SKM-1 treated with dmso at 0.1 percent for 144 hours (cell line): Measurements from ENCODE around the gene DPP6.

ENCODE experiments used
- DNase-seq: peaks from one replicate; lab custom pipeline; 2025; ENCODE audit not compliant: unreplicated experiment; lab: John Stamatoyannopoulos, UW

The DPP6 gene

GRCh38 chr7:154867068-154867467 is 814.9 kb downstream of the DPP6 start:
- DNase-seq, result no peak

GRCh38 chr7:154868921-154869320 is 816.7 kb downstream of the DPP6 start:
- DNase-seq, result no peak

GRCh38 chr7:154869436-154869835 is 817.2 kb downstream of the DPP6 start:
- DNase-seq, result no peak

GRCh38 chr7:154871507-154871906 is 819.3 kb downstream of the DPP6 start:
- no peak for DNase-seq

DNA sequence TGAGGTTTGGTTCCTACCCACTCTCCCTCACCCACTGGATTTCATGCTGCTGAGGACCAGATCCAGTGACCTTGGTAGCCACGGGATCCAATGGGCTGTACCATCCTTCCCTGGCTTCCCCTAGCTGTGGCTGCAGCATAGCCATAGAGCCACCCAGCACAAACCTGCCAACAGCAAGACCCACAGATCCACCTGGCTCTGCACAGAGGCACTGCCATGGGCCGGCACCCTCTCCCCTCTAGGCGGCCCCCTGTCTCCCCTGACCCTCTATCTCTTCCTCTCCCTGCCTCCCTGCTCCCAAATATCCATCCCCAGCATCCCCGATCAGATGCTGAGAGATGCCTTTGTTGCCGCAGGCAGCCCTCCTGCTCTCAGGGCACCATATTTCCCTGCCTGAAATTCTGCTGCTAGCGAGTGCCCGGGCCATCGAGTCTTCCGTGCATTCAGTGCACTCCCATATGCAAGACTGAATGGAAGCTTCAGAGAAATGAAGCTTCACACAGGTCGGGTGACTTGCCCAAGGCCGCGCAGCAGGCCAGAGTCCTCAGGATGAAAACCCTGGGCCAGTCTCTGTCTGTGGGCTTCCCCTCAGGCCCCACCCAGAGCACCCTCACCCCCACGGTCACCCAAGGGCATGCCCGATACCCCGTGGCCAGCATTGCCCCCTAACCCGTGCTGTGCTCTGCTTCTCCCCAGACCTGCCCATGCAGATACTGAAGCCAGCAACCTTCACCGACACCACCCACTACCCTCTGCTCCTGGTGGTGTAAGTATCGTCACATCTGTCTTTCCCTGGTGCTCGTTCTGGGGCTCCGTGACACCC is 819.9 kb downstream of the DPP6 start:
- DNase-seq, result no peak

GRCh38 chr7:154872811-154873499 is 820.8 kb downstream of the DPP6 start:
- DNase-seq, result no peak

GRCh38 chr7:154873500-154874121 is 821.4 kb downstream of the DPP6 start:
- DNase-seq, result no peak

DNA sequence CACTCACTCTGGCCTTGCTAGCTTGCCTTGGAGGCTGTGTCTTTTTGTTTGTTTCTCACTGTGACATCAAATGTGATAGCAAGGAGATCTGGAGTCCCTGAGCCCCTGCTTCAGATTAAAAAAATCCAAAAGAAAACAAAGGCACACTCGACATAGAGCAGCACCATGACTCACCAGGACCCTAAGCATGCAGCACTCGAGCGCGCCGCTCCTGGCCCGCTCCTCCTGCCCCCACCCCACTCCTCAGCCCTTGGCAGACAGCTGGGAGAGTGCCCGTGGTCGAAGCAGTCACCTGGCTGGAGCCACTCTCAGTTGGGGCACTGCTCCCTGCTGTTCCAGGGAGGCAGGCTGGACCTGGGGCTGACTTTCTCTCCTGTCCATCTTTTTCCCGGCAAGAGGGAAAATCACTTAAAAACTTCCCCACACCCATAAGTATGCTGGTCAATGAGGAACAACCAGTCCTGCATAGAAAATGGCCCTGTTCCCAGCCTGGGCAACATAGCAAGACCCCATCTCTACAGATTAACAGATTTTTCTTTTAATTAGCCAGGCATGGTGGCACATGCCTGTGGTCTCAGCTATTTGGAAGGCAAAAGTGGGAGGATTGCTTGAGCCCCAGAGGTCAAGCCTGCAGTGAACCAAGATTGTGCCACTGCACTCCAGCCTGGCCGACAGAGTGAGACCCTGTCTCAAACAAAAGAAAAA is 822.4 kb downstream of the DPP6 start:
- DNase-seq, result no peak

- DNase-seq, result no peak
Observed at GRCh38 chr7:154875297-154875696, 823.1 kb downstream of the DPP6 start.

- DNase-seq, result no peak
Observed at GRCh38 chr7:154876516-154876915, 824.3 kb downstream of the DPP6 start.

- DNase-seq, result no peak
Observed at GRCh38 chr7:154877031-154877430, 824.8 kb downstream of the DPP6 start.

- DNase-seq, result no peak
Observed at GRCh38 chr7:154879629-154880028, 827.4 kb downstream of the DPP6 start.

- no peak for DNase-seq
Observed at GRCh38 chr7:154880513-154880912, 828.3 kb downstream of the DPP6 start.

GRCh38 chr7:154881026-154881425 is 828.8 kb downstream of the DPP6 start:
- no peak for DNase-seq

DNA sequence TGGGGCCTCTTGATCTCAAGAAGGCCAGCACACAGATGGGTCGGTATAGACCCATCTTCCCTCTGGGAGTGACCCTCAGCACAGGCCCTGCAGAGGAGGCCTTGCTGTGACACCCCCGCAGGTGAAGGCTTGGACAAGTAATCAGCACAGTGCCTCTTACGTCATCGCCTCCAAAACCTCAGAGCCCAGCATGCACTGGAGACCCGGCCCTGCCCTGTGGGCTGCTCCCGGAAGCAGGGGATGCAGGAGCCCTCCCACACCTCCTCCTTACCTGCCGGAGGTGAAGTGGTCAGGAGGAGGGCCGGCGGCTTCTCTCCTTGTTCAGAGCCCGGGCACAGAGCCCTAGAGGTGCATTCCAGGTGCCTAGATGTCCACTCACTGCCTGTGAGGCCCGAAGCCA is 829.3 kb downstream of the DPP6 start:
- DNase-seq, result no peak

DNA sequence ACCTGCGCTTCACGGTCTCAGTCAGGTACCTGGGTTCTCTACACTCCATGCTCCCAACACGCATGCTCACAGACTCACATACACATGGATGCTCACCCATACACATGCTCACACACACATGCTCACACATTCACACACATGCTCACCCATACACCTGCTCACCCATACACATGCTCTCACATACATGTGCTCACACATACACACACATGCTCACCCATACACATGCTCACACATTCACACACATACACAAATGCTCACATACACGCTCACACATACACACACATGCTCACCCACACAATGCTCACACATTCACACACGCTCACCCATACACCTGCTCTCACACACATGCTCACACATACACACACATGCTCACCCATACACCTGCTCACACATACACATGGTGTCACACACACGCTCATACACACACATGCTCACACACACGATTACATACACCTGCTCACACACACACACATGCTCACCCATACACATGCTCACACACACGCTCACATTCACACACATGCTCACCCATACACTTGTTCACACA is 830.8 kb downstream of the DPP6 start:
- DNase-seq, result no peak

DNA sequence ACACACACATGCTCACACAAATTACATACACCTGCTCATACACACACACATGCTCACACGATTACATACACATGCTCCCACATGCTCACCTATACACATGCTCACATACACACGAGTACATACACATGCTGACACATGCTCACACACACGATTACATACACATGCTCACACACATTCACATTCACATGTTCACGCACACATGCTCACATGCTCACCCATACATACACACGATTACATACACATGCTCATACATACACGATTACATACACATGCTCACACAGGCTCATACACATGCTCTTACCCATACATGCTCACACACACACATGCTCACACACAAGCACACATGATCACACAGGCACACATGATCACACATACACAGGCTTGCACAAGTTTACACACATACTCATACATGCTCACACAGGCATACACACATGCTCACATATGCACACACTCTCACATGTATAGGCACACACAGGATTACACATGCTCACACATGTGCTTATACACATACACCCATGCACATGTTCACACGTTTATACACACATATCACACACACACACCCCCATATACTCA is 832.2 kb downstream of the DPP6 start:
- DNase-seq, result no peak

GRCh38 chr7:154886591-154886990 is 834.4 kb downstream of the DPP6 start:
- no peak for DNase-seq

DNA sequence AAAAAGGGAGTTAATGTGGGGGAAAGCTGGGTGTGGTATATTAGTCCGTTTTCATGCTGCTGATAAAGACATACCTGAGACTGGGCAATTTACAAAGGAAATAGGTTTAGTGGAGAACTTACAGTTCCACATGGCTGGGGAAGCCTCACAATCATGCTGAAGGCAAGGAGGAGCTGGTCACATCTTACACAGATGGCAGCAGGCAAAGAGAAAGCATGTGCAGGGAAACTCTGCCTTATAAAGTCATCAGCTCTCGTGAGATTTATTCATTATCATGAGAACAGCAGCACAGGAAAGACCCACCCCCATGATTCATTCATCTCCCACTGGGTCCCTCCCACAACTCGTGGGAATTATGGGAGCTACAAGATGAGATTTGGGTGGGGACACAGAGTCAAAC is 836.5 kb downstream of the DPP6 start:
- DNase-seq, result no peak

- no peak for DNase-seq
Observed at GRCh38 chr7:154892459-154892858, 840.3 kb downstream of the DPP6 start.

GRCh38 chr7:154896076-154896475 is 843.9 kb downstream of the DPP6 start:
- DNase-seq, result no peak
